Calu3 (cell line): ENCODE results near the gene MAML3. TPM values are rescaled to one million over a fixed set of nuclear protein-coding genes. Genes with fewer than 3 reads are reported as not detected.

ENCODE experiments used
- BruUV-seq: library from RNA; stranded (reverse); fragments of 400-500 nt; replicated peaks from 2 replicates; lab custom pipeline; 2021; lab: Mats Ljungman, UMichigan
- CTCF ChIA-PET: fragments of 300-600 bp; sonication (Branson Sonifier 250); formaldehyde crosslinking; loops from one replicate; lab custom pipeline; 2022; ENCODE audit warnings: antibody characterized with exemption; lab: Charles Lee
- DNase-seq: peaks from one replicate; pipeline ENCODE4 v3.0.0; 2022
- H3K27ac Mint-ChIP-seq: one replicate; pipeline ENCODE4 v1.8.0; 2022; ENCODE audit warnings: mixed read lengths; ENCODE audit not compliant: unreplicated experiment
- H3K27me3 Mint-ChIP-seq: one replicate; pipeline ENCODE4 v1.8.0; 2022; ENCODE audit warnings: mixed read lengths; ENCODE audit not compliant: unreplicated experiment
- H3K36me3 Mint-ChIP-seq: one replicate; pipeline ENCODE4 v1.8.0; 2022; ENCODE audit warnings: mild to moderate bottlenecking, moderate library complexity, mixed read lengths; ENCODE audit not compliant: insufficient read depth, unreplicated experiment
- H3K4me1 Mint-ChIP-seq: one replicate; pipeline ENCODE4 v1.8.0; 2022; ENCODE audit warnings: mild to moderate bottlenecking, low read depth, mixed read lengths; ENCODE audit not compliant: unreplicated experiment
- H3K4me3 Mint-ChIP-seq: one replicate; pipeline ENCODE4 v1.8.0; 2022; ENCODE audit warnings: mild to moderate bottlenecking, low read depth, moderate library complexity, mixed read lengths; ENCODE audit not compliant: unreplicated experiment
- H3K9me3 Mint-ChIP-seq: one replicate; pipeline ENCODE4 v1.8.0; 2022; ENCODE audit warnings: low read depth, mixed read lengths; ENCODE audit not compliant: unreplicated experiment
- CTCF ChIP-seq: fragments of 200-600 bp; IDR thresholded peaks from one replicate; pipeline ENCODE4 v1.8.0; 2022; ENCODE audit warnings: antibody characterized with exemption; ENCODE audit not compliant: unreplicated experiment
- intact Hi-C: fragments of 100-400 bp; cut with micrococcal nuclease; formaldehyde crosslinking; loops from one replicate; pipeline ENCODE4 v1.10.0; 2022; ENCODE audit not compliant: unreplicated experiment
- total RNA-seq: library from RNA; stranded (reverse); gene quantifications from 2 replicates; pipeline ENCODE4 v1.2.3, GENCODE V29; 2022

Gene MAML3
- total RNA-seq, 1 experiment from 2014 or later: 4.0 TPM

GRCh38 chr4:139809757-139810140, 344.2 kb downstream of the MAML3 start:
- H3K36me3 Mint-ChIP-seq: no peaks in the 10 kb centered on the region
- no peak for TF ChIP-seq CTCF
- no peaks in the 10 kb centered on the region for H3K9me3 Mint-ChIP-seq
- BruUV-seq: no TSS peak
- intact Hi-C loops: no loop called here
- no peaks in the 10 kb centered on the region for H3K4me1 Mint-ChIP-seq
- no peak overlapping the region for H3K4me3 Mint-ChIP-seq
- H3K27ac Mint-ChIP-seq: no peak overlapping the region
- CTCF ChIA-PET: interaction anchor here (0.7 kb wide), 1 partner anchor 14 kb away, joined by 14 read pairs; no protein-coding TSS in a partner anchor
- no peaks in the 10 kb centered on the region for H3K27me3 Mint-ChIP-seq
- no peak for DNase-seq

- Mint-ChIP-seq H3K27ac (no peak overlapping the region), H3K4me3 (no peak overlapping the region), H3K4me1 (no peaks in the 10 kb centered on the region), H3K9me3 (no peaks in the 10 kb centered on the region), H3K36me3 (no peaks in the 10 kb centered on the region), H3K27me3 (no peaks in the 10 kb centered on the region)
- DNase-seq: no peak
- intact Hi-C loops: no loop called here
- no peak for TF ChIP-seq CTCF
- CTCF ChIA-PET: interaction anchor here (0.5 kb wide), 1 partner anchor 244 kb away, joined by 4 read pairs; no protein-coding TSS in a partner anchor
- BruUV-seq: no TSS peak
Observed at GRCh38 chr4:139808808-139809756, 344.9 kb downstream of the MAML3 start.

- Mint-ChIP-seq H3K4me1 (no peaks in the 10 kb centered on the region), H3K27ac (no peak overlapping the region), H3K36me3 (no peaks in the 10 kb centered on the region), H3K27me3 (no peaks in the 10 kb centered on the region), H3K9me3 (no peaks in the 10 kb centered on the region), H3K4me3 (no peak overlapping the region)
- intact Hi-C loops: no loop called here
- no peak for TF ChIP-seq CTCF
- no peak for DNase-seq
- no TSS peak for BruUV-seq
- CTCF ChIA-PET: interaction anchor here (0.5 kb wide), 1 partner anchor 244 kb away, joined by 4 read pairs; no protein-coding TSS in a partner anchor
Observed at GRCh38 chr4:139808381-139808807, 345.6 kb downstream of the MAML3 start.

GRCh38 chr4:139807483-139807882, 346.5 kb downstream of the MAML3 start:
- Mint-ChIP-seq H3K4me3 (no peak overlapping the region), H3K27me3 (no peaks in the 10 kb centered on the region), H3K36me3 (no peaks in the 10 kb centered on the region), H3K27ac (no peak overlapping the region), H3K9me3 (no peaks in the 10 kb centered on the region), H3K4me1 (no peaks in the 10 kb centered on the region)
- DNase-seq: no peak
- CTCF ChIA-PET: no interaction called here
- intact Hi-C loops: no loop called here
- no TSS peak for BruUV-seq
- TF ChIP-seq CTCF: no peak
